Mononuclear cell (primary cell): Measurements from ENCODE around the gene SSBP3. TPM values are rescaled to one million over a fixed set of nuclear protein-coding genes. Genes with fewer than 3 reads are reported as not detected.

Experiments
- H3K27me3 ChIP-seq: 2 replicates; pipeline ENCODE4 v1.6.0; 2011; ENCODE audit warnings: low read length, control low read depth; ENCODE audit not compliant: insufficient read depth
- H3K4me1 ChIP-seq: 2 replicates; pipeline ENCODE4 v1.5.1; 2011; ENCODE audit warnings: mild to moderate bottlenecking, low read length, control low read depth; ENCODE audit not compliant: insufficient read depth
- H3K4me3 ChIP-seq: 2 replicates; pipeline ENCODE4 v1.5.1; 2011; ENCODE audit warnings: mild to moderate bottlenecking, low read length, moderate library complexity
- H3K9me3 ChIP-seq: 2 replicates; pipeline ENCODE4 v1.5.1; 2011; ENCODE audit warnings: low read depth, mild to moderate bottlenecking, control low read depth, low read length
- total RNA-seq: library from RNA; depleted of rRNA; stranded (reverse); fragments of >200 nt; gene quantifications from one replicate; pipeline ENCODE4 v1.2.3, GENCODE V29; 2012

Gene SSBP3
- total RNA-seq, 1 donor = 20.8 TPM

DNA sequence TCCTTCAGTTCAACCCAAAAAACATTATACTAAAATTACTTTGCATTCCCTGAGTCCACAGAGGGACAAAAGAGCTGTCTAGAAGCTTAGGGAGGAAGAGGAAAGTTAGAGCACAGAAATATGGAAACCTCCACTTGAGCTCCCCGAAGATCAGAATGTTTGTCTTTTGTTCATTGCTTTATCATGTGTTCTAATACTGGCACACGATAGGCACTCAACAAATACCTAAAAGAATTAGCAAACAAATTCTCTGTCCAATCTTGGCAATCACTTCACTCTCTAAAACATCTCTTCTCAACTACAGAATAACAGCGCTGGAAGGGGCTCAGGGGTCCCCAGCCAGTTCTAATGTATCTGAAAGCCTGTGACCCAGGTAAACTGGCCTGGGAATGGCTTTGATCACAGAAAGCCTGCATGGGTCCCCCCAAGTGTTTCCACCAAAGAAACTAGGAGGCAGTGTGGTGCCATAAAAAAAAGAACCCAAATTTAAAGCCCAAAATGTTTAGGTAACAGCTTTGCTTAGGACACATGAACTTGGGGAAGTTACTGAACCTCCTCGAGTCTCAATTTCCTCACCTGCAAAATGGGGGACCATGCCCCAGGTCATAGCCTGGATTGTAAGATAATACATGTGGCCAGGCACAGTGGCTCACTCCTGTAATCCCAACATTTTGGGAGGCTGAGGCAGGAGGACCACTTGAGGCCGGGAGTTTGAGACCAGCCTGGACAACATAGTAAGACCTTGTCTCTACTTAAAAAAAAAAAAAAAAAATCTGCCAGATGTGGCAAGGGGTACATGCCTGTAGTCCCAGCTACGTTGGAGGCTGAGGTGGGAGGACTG, 45.8 kb downstream of the SSBP3 start:
- peaks cover 28% of the 10 kb centered on the region for H3K4me1 ChIP-seq
- no peak overlapping the region for H3K4me3 ChIP-seq
- no peaks in the 10 kb centered on the region for H3K9me3 ChIP-seq
- no peaks in the 10 kb centered on the region for H3K27me3 ChIP-seq

GRCh38 chr1:54359393-54360162, 46.6 kb downstream of the SSBP3 start:
- Histone ChIP-seq H3K27me3 (no peaks in the 10 kb centered on the region), H3K4me1 (peaks cover 28% of the 10 kb centered on the region), H3K9me3 (no peaks in the 10 kb centered on the region), H3K4me3 (no peak overlapping the region)

GRCh38 chr1:54358503-54359168, 47.6 kb downstream of the SSBP3 start:
- H3K4me1 ChIP-seq = peaks cover 28% of the 10 kb centered on the region
- no peaks in the 10 kb centered on the region for H3K27me3 ChIP-seq

GRCh38 chr1:54357967-54358366, 48.2 kb downstream of the SSBP3 start:
- Histone ChIP-seq H3K27me3 (no peaks in the 10 kb centered on the region), H3K4me3 (no peak overlapping the region), H3K4me1 (peaks cover 28% of the 10 kb centered on the region), H3K9me3 (no peaks in the 10 kb centered on the region)

More at GRCh38 chr1:54358503-54359168, 47.6 kb downstream of the SSBP3 start:
- H3K9me3 ChIP-seq = no peaks in the 10 kb centered on the region
- H3K4me3 ChIP-seq = no peak overlapping the region

DNA sequence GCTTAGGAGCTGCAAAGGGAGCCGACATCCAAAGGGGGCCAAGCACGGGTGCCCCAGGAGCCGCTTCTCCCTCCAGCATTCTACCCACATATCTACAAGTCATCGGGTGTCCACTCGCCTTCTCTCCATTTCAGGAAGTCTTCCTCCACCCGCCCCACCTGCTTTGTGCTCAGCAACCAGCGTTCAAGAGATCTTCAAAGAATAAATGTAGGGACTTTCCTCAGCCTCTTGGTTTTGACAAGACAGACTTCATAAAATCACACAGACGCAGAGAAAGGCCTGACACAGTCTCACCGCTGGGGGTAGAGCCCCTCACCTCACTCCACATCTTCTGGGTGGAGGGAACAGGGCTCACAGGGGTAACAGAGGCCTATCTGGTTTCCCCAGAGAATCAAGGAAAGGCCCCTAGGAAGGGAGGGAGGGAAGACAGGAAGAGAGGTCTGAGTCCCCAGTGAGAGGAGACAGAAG, 49.5 kb downstream of the SSBP3 start:
- Histone ChIP-seq H3K27me3 (no peaks in the 10 kb centered on the region), H3K4me1 (peaks cover 28% of the 10 kb centered on the region), H3K9me3 (no peaks in the 10 kb centered on the region), H3K4me3 (peak overlapping the region; percentile 29)

DNA sequence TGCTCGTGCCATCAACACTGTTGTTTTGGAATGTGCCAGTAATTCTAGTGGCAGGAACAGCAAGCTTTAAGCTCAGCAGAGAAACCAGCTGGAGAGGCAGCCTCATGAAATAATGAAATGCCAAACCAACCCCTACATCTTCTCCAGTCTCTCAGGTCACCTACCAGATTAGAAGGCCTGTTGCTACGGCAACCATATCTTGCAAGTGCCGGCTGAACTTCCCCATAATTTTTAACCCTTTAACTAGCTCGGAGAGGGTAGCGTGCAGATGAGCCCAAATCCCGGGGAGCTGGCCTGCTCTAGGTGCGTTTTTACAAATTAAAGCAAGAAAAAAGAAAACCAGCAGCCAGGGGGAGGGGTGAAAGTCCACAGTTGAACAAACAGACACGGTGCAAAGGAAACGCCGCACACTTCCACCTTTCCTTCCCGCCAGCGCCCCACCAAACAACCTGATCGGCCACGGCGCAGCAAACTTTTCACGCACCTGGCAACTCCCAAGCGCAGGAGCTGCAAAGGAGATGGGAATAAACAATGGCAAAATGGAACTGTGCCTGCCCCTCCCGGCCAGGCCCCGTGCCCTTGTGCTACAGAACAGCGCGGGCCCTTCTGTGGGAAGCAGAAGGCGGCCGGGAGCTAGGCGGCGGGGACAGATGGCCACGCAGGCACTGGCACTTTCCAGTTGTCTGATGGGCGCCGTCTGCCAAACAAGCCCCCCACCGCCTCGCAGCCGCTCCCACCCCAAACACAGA, 50.1 kb downstream of the SSBP3 start:
- Histone ChIP-seq H3K9me3 (no peaks in the 10 kb centered on the region), H3K4me3 (peak overlapping the region; percentile 29), H3K27me3 (no peaks in the 10 kb centered on the region), H3K4me1 (peaks cover 28% of the 10 kb centered on the region)

DNA sequence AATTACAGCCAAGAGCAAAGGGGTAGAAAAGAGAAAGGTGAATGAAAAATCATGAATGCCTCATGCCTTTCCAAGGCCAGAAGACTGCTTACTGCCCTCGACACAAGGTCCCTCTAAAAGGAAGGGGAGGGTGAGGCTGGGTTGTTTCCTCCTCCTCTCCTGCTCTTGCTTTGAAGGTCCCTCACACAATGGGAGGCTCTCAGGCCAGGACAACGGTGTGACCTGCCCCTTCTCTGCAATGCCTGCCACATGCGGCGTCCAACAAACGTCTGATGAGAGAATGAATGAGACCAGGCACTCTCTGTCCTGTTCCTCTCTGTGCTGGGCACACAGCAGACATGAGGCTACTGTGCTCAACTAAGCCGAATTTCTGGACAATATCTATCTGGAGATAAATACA, 51.3 kb downstream of the SSBP3 start:
- Histone ChIP-seq H3K27me3 (no peaks in the 10 kb centered on the region), H3K4me1 (peaks cover 28% of the 10 kb centered on the region), H3K4me3 (no peak overlapping the region), H3K9me3 (no peaks in the 10 kb centered on the region)

- peaks cover 28% of the 10 kb centered on the region for H3K4me1 ChIP-seq
- H3K9me3 ChIP-seq = no peaks in the 10 kb centered on the region
- no peaks in the 10 kb centered on the region for H3K27me3 ChIP-seq
- no peak overlapping the region for H3K4me3 ChIP-seq
These were observed 52.2 kb downstream of the SSBP3 start for GRCh38 chr1:54353959-54354358.

DNA sequence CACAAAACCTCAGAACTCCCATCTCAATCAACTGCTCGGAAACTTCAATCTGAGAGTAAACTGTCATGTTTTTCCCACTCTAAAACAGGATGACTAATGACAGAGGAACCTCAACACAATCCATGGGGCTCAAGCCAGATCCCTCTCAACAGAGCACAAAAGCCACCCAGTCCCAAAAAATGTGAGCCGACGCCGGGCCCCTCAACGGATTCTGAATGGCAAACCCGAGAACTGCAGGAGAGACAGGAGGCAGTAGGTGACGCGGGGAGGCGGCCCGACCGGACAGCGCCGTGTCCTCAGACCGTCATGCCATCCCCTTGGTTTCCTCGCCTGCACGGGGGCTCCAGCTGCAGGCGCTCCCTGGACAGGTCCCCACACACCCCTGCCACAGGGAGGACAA, 53.4 kb downstream of the SSBP3 start:
- no peak overlapping the region for H3K4me3 ChIP-seq
- H3K9me3 ChIP-seq = no peaks in the 10 kb centered on the region
- H3K27me3 ChIP-seq = no peaks in the 10 kb centered on the region
- peaks cover 28% of the 10 kb centered on the region for H3K4me1 ChIP-seq

- peaks cover 6% of the 10 kb centered on the region for H3K4me1 ChIP-seq
- H3K27me3 ChIP-seq = no peaks in the 10 kb centered on the region
These were observed 55.8 kb downstream of the SSBP3 start for GRCh38 chr1:54350360-54350759.

DNA sequence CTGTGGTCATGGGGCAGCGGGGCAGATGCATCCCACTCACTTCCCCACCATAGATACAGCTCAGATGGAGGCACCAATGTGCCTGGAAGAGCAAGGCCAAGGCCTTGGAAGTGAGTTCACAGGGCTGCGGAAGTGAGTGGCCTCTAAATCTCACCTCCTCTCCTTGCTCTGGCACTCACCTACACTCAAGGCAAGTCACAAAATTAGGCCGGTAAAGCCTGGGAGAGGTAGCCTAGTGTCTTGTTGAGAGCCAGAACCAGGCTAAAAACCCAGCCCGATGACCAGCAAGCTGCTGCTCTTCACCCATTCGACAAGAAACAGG, 57.5 kb downstream of the SSBP3 start:
- H3K4me3 ChIP-seq = no peak overlapping the region
- H3K27me3 ChIP-seq = no peaks in the 10 kb centered on the region
- no peaks in the 10 kb centered on the region for H3K9me3 ChIP-seq
- H3K4me1 ChIP-seq = no peaks in the 10 kb centered on the region

More at GRCh38 chr1:54350360-54350759, 55.8 kb downstream of the SSBP3 start:
- H3K9me3 ChIP-seq = no peaks in the 10 kb centered on the region
- no peak overlapping the region for H3K4me3 ChIP-seq

- H3K4me1 ChIP-seq = no peaks in the 10 kb centered on the region
These were observed 58.1 kb downstream of the SSBP3 start for GRCh38 chr1:54347955-54348699.

GRCh38 chr1:54347261-54347954, 58.8 kb downstream of the SSBP3 start:
- no peaks in the 10 kb centered on the region for H3K4me1 ChIP-seq
- no peaks in the 10 kb centered on the region for H3K9me3 ChIP-seq
- no peaks in the 10 kb centered on the region for H3K27me3 ChIP-seq
- H3K4me3 ChIP-seq = no peak overlapping the region

More at GRCh38 chr1:54347955-54348699, 58.1 kb downstream of the SSBP3 start:
- H3K9me3 ChIP-seq = no peaks in the 10 kb centered on the region
- H3K27me3 ChIP-seq = no peaks in the 10 kb centered on the region
- H3K4me3 ChIP-seq = no peak overlapping the region
